ENCODE measurements around the gene BLOC1S6. TPM values are rescaled to one million over a fixed set of nuclear protein-coding genes. Genes with fewer than 3 reads are reported as not detected.

Gene BLOC1S6
- total and polyA plus RNA-seq, 2 of the 8 experiments (the other 6 are each of a cell fraction or from before 2014, with no cell fraction given): 4.5 to 28.8 TPM

DNA sequence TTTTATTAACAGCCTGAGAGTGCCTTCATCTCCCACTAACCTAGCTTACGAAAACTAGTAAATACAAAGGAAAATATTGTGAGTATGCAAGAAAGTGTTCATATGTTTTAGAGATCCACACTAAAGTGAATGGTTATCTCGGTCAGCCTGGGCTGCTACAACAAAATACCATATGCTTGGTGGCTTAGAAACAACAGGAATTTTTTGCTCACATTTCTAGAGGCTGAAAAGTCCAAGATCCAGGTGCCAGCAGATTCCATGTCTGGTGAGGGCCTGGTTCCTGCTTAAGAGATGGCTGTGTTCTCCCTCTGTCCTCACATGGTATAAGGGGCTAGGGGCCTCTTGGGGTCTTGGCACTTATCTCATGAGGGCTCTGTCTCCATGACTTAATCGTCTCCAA, 44.1 kb upstream of the BLOC1S6 start:
- no peaks in the 10 kb centered on the region for H3K9me3 ChIP-seq (ENCODE audit: insufficient read depth in 2 of 2, low read depth in 1 of 2, low read length in 1 of 2)
- no peak overlapping the region for H2AFZ ChIP-seq (ENCODE audit: low read length)
- H3K18ac ChIP-seq (ENCODE audit: extremely low read depth, low read length): no peak overlapping the region
- no peak overlapping the region for H4K5ac ChIP-seq (ENCODE audit: insufficient read length, low read depth, low read length)
- 83% methylated on average over 3 of the region's 3 CpGs; no CpG with 5 or more reads in 1 of the 2 experiments for WGBS, 2 experiments (ENCODE audit: extremely low coverage in 1 of 2, insufficient coverage in 1 of 2, insufficient read length in 1 of 2, insufficient replicate concordance in 2 of 2, low coverage in 1 of 2, low lambda C conversion rate in 2 of 2, missing lambda C conversion rate in 1 of 2)
- H3K79me1 ChIP-seq (ENCODE audit: low read depth, low read length): no peaks in the 10 kb centered on the region
- no peak overlapping the region for H2BK20ac ChIP-seq (ENCODE audit: low read length)
- no peak overlapping the region for H3K14ac ChIP-seq (ENCODE audit: insufficient read length)
- no peak overlapping the region for H3K27ac ChIP-seq (ENCODE audit: low read depth, low read length)
- no peak overlapping the region for H3K4me2 ChIP-seq (ENCODE audit: insufficient read depth in 1 of 2, low read depth in 2 of 2, low read length in 2 of 2)
- no peaks in the 10 kb centered on the region for H3K27me3 ChIP-seq (replicated peaks in 1 of 4; ENCODE audit: control insufficient read depth in 3 of 4, extremely low read depth in 1 of 4, insufficient read depth in 3 of 4, low read length in 3 of 4)
- H3K56ac ChIP-seq (replicated peaks; ENCODE audit: insufficient read length, low read depth, low read length): no peak overlapping the region
- H2BK120ac ChIP-seq (replicated peaks; ENCODE audit: low read depth, low read length): no peak overlapping the region
- H3K4me1 ChIP-seq (replicated peaks in 1 of 4; ENCODE audit: control insufficient read depth in 3 of 4, insufficient read depth in 4 of 4, low read length in 3 of 4): no peaks in the 10 kb centered on the region
- no peaks in the 10 kb centered on the region for H3K36me3 ChIP-seq (ENCODE audit: control insufficient read depth in 2 of 4, insufficient read depth in 4 of 4, low read length in 3 of 4)
- no peak overlapping the region for H4K8ac ChIP-seq (ENCODE audit: extremely low read depth, insufficient read depth, low read length)
- H3K4ac ChIP-seq (replicated peaks; ENCODE audit: insufficient read length, low read depth, low read length): no peak overlapping the region
- no peaks in the 10 kb centered on the region for H3K79me2 ChIP-seq (ENCODE audit: control insufficient read depth in 1 of 2, insufficient read depth in 2 of 2, low read length in 2 of 2)
- FAIRE-seq: no peak
- no peaks in the 10 kb centered on the region for H4K20me1 ChIP-seq (replicated peaks in 1 of 2; ENCODE audit: control insufficient read depth in 1 of 2, insufficient read depth in 2 of 2, low read length in 2 of 2)
- H3K23me2 ChIP-seq (ENCODE audit: low read depth, low read length): no peaks in the 10 kb centered on the region
- no peak overlapping the region for H3K9ac ChIP-seq (replicated peaks in 1 of 4; ENCODE audit: extremely low read depth in 1 of 4, low read depth in 3 of 4, low read length in 3 of 4)
- H3K4me3 ChIP-seq (ENCODE audit: extremely low read depth in 1 of 4, insufficient read depth in 2 of 4, low read depth in 3 of 4, low read length in 4 of 4): no peak overlapping the region
- H3K23ac ChIP-seq (ENCODE audit: insufficient read length): no peak overlapping the region
- no peak overlapping the region for H4K91ac ChIP-seq (replicated peaks; ENCODE audit: insufficient read length, low read length)
- H2BK5ac ChIP-seq (ENCODE audit: low read depth, low read length): no peak overlapping the region
- POLR2A ChIA-PET (ENCODE audit: partially characterized antibody): no interaction called here
- no peak overlapping the region for H2AK5ac ChIP-seq (ENCODE audit: low read depth, low read length)
- no peak for DNase-seq (ENCODE audit: low read depth in 1 of 2, low spot score in 2 of 2)
- H2BK15ac ChIP-seq (ENCODE audit: low read length): no peak overlapping the region
- CTCF ChIA-PET (ENCODE audit: partially characterized antibody): no interaction called here
- H2BK12ac ChIP-seq (ENCODE audit: low read depth, low read length): no peak overlapping the region
- TF ChIP-seq SIRT6 (IDR thresholded peaks at IDR 0.05; ENCODE audit: low read length): no peak
- TF ChIP-seq NRF1 (IDR thresholded peaks at IDR 0.05; ENCODE audit: low read depth, low read length): no peak
- TF ChIP-seq ASH2L (IDR thresholded peaks at IDR 0.05; ENCODE audit: low read length): no peak
- TF ChIP-seq POLR2A (IDR thresholded peaks at IDR 0.05; ENCODE audit: control extremely low read depth in 1 of 2, low read depth in 2 of 2, low read length in 2 of 2): no peak
- no peak for TF ChIP-seq KDM1A (IDR thresholded peaks at IDR 0.05; ENCODE audit: borderline replicate concordance, low read length)
- no peak for TF ChIP-seq SRF (IDR thresholded peaks at IDR 0.05; ENCODE audit: low read depth, low read length)
- TF ChIP-seq EP300 (IDR thresholded peaks at IDR 0.05; ENCODE audit: borderline replicate concordance in 1 of 2, low read depth in 2 of 2, low read length in 2 of 2): no peak
- no peak for TF ChIP-seq TEAD4 (IDR thresholded peaks at IDR 0.05; ENCODE audit: low read depth, low read length)
- no peak for TF ChIP-seq GABPA (IDR thresholded peaks at IDR 0.05; ENCODE audit: borderline replicate concordance, insufficient read depth, low read length)
- no peak for TF ChIP-seq EGR1 (IDR thresholded peaks at IDR 0.05; ENCODE audit: borderline replicate concordance, low read depth, low read length)
- no peak for TF ChIP-seq TCF12 (IDR thresholded peaks at IDR 0.05; ENCODE audit: low read depth, low read length)
- TF ChIP-seq SP2 (IDR thresholded peaks at IDR 0.05; ENCODE audit: low read length): no peak
- no peak for TF ChIP-seq POLR2AphosphoS5 (IDR thresholded peaks at IDR 0.05; ENCODE audit: low read depth, low read length)
- no peak for TF ChIP-seq TAF1 (IDR thresholded peaks at IDR 0.05; ENCODE audit: low read depth, low read length)
- no peak for TF ChIP-seq EZH2 (IDR thresholded peaks at IDR 0.05; ENCODE audit: low read depth, low read length, severe bottlenecking)
- no peak for TF ChIP-seq CBX5 (IDR thresholded peaks at IDR 0.05; ENCODE audit: low read depth, low read length)
- TF ChIP-seq FOSL1 (IDR thresholded peaks at IDR 0.05; ENCODE audit: insufficient read depth, low read depth, low read length): no peak

Measured in H1 (cell line).